ENCODE measurements around the gene PAX7. TPM values are rescaled to one million over a fixed set of nuclear protein-coding genes. Genes with fewer than 3 reads are reported as not detected.

PAX7 gene
- polyA plus RNA-seq, 1 donor from 2014 or later, result not detected

- TF ChIP-seq CTCF (IDR thresholded peaks at IDR 0.05; ENCODE audit: poor library complexity, severe bottlenecking) (peak; percentile 72), TAF1 (IDR thresholded peaks at IDR 0.05; ENCODE audit: low read depth) (no peak), RAD21 (conservative IDR thresholded peaks at IDR 0.05) (peak; percentile 64), EZH2 (IDR thresholded peaks at IDR 0.05; ENCODE audit: borderline replicate concordance, insufficient read depth, low read length, poor library complexity, severe bottlenecking) (no peak), SMC3 (conservative IDR thresholded peaks at IDR 0.05; ENCODE audit: poor library complexity) (peak; percentile 60)
- Histone ChIP-seq H4K20me1 (ENCODE audit: insufficient read depth) (no peaks in the 10 kb centered on the region), H3K9me2 (ENCODE audit: insufficient read depth, low read length) (no peaks in the 10 kb centered on the region), H3K79me2 (replicated peaks; ENCODE audit: insufficient read depth, low read length) (no peaks in the 10 kb centered on the region), H3K36me3 (ENCODE audit: insufficient read depth, low read length) (no peaks in the 10 kb centered on the region), H3K27me3 (ENCODE audit: insufficient read depth, low read depth, low read length) (no peaks in the 10 kb centered on the region), H3K9me3 (ENCODE audit: low read length) (no peaks in the 10 kb centered on the region), H3K4me3 (ENCODE audit: low read length) (no peak overlapping the region), H2AFZ (ENCODE audit: low read depth, low read length) (peak overlapping the region; percentile 56), H3K4me2 (ENCODE audit: low read length) (no peak overlapping the region), H3K27ac (ENCODE audit: low read length) (no peak overlapping the region), H3F3A (ENCODE audit: insufficient read depth, low read length, poor library complexity, severe bottlenecking) (no peaks in the 10 kb centered on the region), H3K9ac (ENCODE audit: low read length) (no peak overlapping the region)
Measured at GRCh38 chr1:18681423-18681835, 50.8 kb downstream of the PAX7 start.

GRCh38 chr1:18682375-18682774 lies 51.7 kb downstream of the PAX7 start:
- Histone ChIP-seq H3K9ac (ENCODE audit: low read length) (no peak overlapping the region), H4K20me1 (ENCODE audit: insufficient read depth) (no peaks in the 10 kb centered on the region), H3K36me3 (ENCODE audit: insufficient read depth, low read length) (no peaks in the 10 kb centered on the region), H3K4me2 (ENCODE audit: low read length) (no peak overlapping the region), H3K4me3 (ENCODE audit: low read length) (no peak overlapping the region), H3K9me2 (ENCODE audit: insufficient read depth, low read length) (no peaks in the 10 kb centered on the region), H3K27me3 (ENCODE audit: insufficient read depth, low read depth, low read length) (no peaks in the 10 kb centered on the region), H2AFZ (ENCODE audit: low read depth, low read length) (no peak overlapping the region), H3K27ac (ENCODE audit: low read length) (no peak overlapping the region), H3F3A (ENCODE audit: insufficient read depth, low read length, poor library complexity, severe bottlenecking) (no peaks in the 10 kb centered on the region), H3K79me2 (replicated peaks; ENCODE audit: insufficient read depth, low read length) (no peaks in the 10 kb centered on the region), H3K9me3 (ENCODE audit: low read length) (no peaks in the 10 kb centered on the region)
- TF ChIP-seq RAD21 (conservative IDR thresholded peaks at IDR 0.05) (no peak), POLR2AphosphoS5 (IDR thresholded peaks at IDR 0.05) (no peak), EP300 (conservative IDR thresholded peaks at IDR 0.05; ENCODE audit: poor library complexity, severe bottlenecking) (no peak), MXI1 (conservative IDR thresholded peaks at IDR 0.05; ENCODE audit: poor library complexity, severe bottlenecking) (no peak)
- TF ChIP-seq, protein P1, sequence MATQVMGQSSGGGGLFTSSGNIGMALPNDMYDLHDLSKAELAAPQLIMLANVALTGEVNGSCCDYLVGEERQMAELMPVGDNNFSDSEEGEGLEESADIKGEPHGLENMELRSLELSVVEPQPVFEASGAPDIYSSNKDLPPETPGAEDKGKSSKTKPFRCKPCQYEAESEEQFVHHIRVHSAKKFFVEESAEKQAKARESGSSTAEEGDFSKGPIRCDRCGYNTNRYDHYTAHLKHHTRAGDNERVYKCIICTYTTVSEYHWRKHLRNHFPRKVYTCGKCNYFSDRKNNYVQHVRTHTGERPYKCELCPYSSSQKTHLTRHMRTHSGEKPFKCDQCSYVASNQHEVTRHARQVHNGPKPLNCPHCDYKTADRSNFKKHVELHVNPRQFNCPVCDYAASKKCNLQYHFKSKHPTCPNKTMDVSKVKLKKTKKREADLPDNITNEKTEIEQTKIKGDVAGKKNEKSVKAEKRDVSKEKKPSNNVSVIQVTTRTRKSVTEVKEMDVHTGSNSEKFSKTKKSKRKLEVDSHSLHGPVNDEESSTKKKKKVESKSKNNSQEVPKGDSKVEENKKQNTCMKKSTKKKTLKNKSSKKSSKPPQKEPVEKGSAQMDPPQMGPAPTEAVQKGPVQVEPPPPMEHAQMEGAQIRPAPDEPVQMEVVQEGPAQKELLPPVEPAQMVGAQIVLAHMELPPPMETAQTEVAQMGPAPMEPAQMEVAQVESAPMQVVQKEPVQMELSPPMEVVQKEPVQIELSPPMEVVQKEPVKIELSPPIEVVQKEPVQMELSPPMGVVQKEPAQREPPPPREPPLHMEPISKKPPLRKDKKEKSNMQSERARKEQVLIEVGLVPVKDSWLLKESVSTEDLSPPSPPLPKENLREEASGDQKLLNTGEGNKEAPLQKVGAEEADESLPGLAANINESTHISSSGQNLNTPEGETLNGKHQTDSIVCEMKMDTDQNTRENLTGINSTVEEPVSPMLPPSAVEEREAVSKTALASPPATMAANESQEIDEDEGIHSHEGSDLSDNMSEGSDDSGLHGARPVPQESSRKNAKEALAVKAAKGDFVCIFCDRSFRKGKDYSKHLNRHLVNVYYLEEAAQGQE (IDR thresholded peaks at IDR 0.05; ENCODE audit: borderline replicate concordance), result no peak

GRCh38 chr1:18684303-18684702 lies 53.7 kb downstream of the PAX7 start:
- H3F3A ChIP-seq (ENCODE audit: insufficient read depth, low read length, poor library complexity, severe bottlenecking), result no peaks in the 10 kb centered on the region
- H3K27me3 ChIP-seq (ENCODE audit: insufficient read depth, low read depth, low read length), result no peaks in the 10 kb centered on the region
- no peaks in the 10 kb centered on the region for H3K79me2 ChIP-seq (replicated peaks; ENCODE audit: insufficient read depth, low read length)
- no peak overlapping the region for H3K4me2 ChIP-seq (ENCODE audit: low read length)
- no peak overlapping the region for H2AFZ ChIP-seq (ENCODE audit: low read depth, low read length)
- H3K9me3 ChIP-seq (ENCODE audit: low read length), result no peaks in the 10 kb centered on the region
- H3K36me3 ChIP-seq (ENCODE audit: insufficient read depth, low read length), result no peaks in the 10 kb centered on the region
- H4K20me1 ChIP-seq (ENCODE audit: insufficient read depth), result no peaks in the 10 kb centered on the region
- TF ChIP-seq RAD21 (conservative IDR thresholded peaks at IDR 0.05) (no peak), POLR2AphosphoS5 (IDR thresholded peaks at IDR 0.05) (no peak), SMC3 (conservative IDR thresholded peaks at IDR 0.05; ENCODE audit: poor library complexity) (no peak), EP300 (conservative IDR thresholded peaks at IDR 0.05; ENCODE audit: poor library complexity, severe bottlenecking) (no peak), TAF1 (IDR thresholded peaks at IDR 0.05; ENCODE audit: low read depth) (no peak), EZH2 (IDR thresholded peaks at IDR 0.05; ENCODE audit: borderline replicate concordance, insufficient read depth, low read length, poor library complexity, severe bottlenecking) (no peak), MXI1 (conservative IDR thresholded peaks at IDR 0.05; ENCODE audit: poor library complexity, severe bottlenecking) (no peak), CTCF (IDR thresholded peaks at IDR 0.05; ENCODE audit: poor library complexity, severe bottlenecking) (no peak)
- TF ChIP-seq, protein P1 (IDR thresholded peaks at IDR 0.05; ENCODE audit: borderline replicate concordance), result no peak
- no peaks in the 10 kb centered on the region for H3K9me2 ChIP-seq (ENCODE audit: insufficient read depth, low read length)
- no peak overlapping the region for H3K9ac ChIP-seq (ENCODE audit: low read length)
- no peak overlapping the region for H3K27ac ChIP-seq (ENCODE audit: low read length)
- H3K4me3 ChIP-seq (ENCODE audit: low read length), result no peak overlapping the region
